ENCODE measurements around the gene ABCD3.

The ABCD3 gene

DNA sequence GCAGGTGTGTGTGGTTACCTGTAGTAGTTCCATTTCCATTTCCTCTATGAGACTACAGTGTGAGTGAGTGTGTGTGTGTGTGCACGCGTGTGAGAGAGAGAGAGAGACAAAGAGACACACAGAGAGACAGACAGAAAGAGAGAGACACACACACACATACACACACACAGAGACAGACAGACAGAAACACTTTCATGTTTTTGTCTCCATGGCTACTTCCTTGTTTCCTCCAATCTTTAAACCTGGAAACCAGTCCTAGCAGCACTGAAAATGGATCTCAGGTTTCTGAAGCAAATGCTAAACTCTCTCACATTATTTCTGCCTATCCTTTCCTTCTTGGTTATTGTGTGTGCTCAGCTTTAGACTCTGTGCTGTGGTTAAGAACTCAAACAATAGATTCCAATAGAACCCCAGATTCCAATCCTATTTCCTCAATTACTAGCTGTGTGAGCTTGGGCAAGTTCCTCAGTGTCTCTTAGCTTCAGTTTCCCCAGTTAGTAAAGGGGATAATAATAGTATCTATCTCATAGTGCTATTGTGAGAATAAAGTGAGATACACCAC lies 22.4 kb upstream of the ABCD3 start:
- Histone ChIP-seq H3K36me3 (ENCODE audit: control insufficient read depth, insufficient read depth, low read length) (no peaks in the 10 kb centered on the region), H3K27me3 (replicated peaks; ENCODE audit: control insufficient read depth, insufficient read depth, low read length) (no peaks in the 10 kb centered on the region; the same call in none of the 2 replicates), H3K4me3 (replicated peaks; ENCODE audit: low read depth, low read length) (no peak overlapping the region)
- TF ChIP-seq, protein P1, sequence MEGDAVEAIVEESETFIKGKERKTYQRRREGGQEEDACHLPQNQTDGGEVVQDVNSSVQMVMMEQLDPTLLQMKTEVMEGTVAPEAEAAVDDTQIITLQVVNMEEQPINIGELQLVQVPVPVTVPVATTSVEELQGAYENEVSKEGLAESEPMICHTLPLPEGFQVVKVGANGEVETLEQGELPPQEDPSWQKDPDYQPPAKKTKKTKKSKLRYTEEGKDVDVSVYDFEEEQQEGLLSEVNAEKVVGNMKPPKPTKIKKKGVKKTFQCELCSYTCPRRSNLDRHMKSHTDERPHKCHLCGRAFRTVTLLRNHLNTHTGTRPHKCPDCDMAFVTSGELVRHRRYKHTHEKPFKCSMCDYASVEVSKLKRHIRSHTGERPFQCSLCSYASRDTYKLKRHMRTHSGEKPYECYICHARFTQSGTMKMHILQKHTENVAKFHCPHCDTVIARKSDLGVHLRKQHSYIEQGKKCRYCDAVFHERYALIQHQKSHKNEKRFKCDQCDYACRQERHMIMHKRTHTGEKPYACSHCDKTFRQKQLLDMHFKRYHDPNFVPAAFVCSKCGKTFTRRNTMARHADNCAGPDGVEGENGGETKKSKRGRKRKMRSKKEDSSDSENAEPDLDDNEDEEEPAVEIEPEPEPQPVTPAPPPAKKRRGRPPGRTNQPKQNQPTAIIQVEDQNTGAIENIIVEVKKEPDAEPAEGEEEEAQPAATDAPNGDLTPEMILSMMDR (IDR thresholded peaks at IDR 0.05; ENCODE audit: insufficient read depth, low read length, poor library complexity, severe bottlenecking), result no peak
- DNase-seq (ENCODE audit: extremely low read depth, insufficient read length), result no peak

DNA sequence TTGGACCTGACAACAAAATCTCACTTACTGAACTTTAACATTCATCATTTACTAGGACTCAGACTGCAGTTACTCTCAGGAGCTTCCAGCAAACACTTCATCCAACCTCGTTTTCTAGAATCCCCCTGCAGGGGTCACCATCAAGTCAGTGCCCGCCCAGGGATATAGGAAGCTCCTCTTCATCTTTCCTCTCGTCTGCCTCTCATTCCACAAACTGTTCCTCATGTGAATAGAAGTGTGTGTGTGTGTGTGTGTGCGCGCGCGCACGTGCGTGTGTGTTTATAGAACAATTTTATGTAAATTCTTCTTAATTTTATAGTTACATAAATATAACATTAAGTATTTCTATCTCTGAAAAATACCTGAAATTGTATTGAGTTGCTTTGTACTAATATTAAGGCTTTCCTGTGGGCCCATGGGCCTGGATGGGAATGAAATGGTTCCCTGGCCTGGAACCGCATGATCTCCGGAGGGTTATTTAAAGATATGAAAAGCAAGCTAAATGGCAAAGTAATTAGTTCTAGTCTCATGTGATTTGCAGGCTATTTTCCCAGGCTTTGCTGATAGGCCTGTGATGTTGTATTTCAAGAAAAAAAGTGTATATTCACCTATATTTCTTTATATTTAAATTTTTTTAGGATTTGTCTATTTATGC lies 21.7 kb upstream of the ABCD3 start:
- no peak overlapping the region for H3K4me3 ChIP-seq (replicated peaks; ENCODE audit: low read depth, low read length)
- TF ChIP-seq, protein P1 (IDR thresholded peaks at IDR 0.05; ENCODE audit: insufficient read depth, low read length, poor library complexity, severe bottlenecking), result no peak
- no peak for DNase-seq (ENCODE audit: extremely low read depth, insufficient read length)
- no peaks in the 10 kb centered on the region for H3K36me3 ChIP-seq (ENCODE audit: control insufficient read depth, insufficient read depth, low read length)
- H3K27me3 ChIP-seq (replicated peaks; ENCODE audit: control insufficient read depth, insufficient read depth, low read length), result no peaks in the 10 kb centered on the region; the same call in none of the 2 replicates

DNA sequence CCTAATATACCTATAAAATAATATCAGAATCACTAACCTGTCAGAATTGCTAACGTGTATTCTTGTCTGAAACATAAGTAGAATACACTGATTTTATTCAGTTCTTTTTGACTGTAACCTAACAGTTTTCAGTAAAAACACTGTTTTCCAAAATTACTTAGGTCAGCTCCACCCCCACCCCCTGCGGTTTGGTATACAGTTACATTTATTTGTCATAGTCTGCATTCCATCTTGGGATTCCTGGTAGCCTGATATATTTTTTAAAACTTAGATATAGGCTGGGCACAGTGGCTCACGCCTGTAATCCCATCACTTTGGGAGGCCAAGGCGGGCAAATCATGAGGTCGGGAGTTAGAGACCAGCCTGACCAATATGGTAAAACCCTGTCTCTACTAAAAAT lies 19.8 kb upstream of the ABCD3 start:
- TF ChIP-seq, protein P1 (IDR thresholded peaks at IDR 0.05; ENCODE audit: insufficient read depth, low read length, poor library complexity, severe bottlenecking), result no peak
- H3K27me3 ChIP-seq (replicated peaks; ENCODE audit: control insufficient read depth, insufficient read depth, low read length), result no peaks in the 10 kb centered on the region; the same call in 1 of the 2 replicates
- no peak for DNase-seq (ENCODE audit: extremely low read depth, insufficient read length)
- no peak overlapping the region for H3K4me3 ChIP-seq (replicated peaks; ENCODE audit: low read depth, low read length)
- H3K36me3 ChIP-seq (ENCODE audit: control insufficient read depth, insufficient read depth, low read length), result no peaks in the 10 kb centered on the region

DNA sequence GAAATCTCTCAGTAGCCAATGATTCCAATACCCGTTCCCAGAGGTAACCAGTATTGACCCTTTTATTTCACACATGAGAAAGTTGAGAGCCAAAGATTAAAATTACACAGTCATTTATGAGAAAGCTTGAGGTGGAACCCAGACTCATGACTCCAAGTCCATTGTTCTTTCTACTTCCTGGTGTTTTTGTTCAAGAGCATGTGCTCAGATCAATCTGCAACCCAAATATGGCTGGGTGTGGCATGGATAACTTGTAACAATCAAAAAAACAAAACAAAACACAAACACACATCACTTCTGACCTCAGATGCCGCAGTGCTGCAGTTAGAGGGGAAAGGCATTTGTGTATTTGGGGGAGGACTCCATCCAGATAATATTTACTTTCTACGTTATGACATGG lies 18.7 kb upstream of the ABCD3 start:
- H3K4me3 ChIP-seq (replicated peaks; ENCODE audit: low read depth, low read length), result no peak overlapping the region
- TF ChIP-seq, protein P1 (IDR thresholded peaks at IDR 0.05; ENCODE audit: insufficient read depth, low read length, poor library complexity, severe bottlenecking), result no peak
- H3K27me3 ChIP-seq (replicated peaks; ENCODE audit: control insufficient read depth, insufficient read depth, low read length), result no peaks in the 10 kb centered on the region; the same call in 1 of the 2 replicates

DNA sequence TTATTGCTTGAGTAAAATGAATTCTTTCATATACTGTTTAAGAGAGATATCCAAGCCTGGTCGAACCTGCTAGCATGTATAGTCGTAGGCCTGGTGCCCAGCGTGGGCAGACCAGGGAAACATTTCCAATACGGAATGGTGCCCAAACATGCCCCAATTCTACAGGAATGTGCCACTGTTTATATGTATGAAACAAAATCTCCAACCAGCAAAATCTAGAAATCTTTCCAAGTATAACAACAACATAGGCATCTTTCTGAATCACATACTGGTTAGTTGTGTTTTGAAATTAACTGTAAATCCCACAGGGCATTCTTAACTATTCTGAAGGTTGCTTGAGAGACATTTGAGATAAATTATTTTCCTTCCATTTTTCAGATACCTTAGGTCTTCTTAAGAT lies 17.0 kb upstream of the ABCD3 start:
- Histone ChIP-seq H3K27me3 (replicated peaks; ENCODE audit: control insufficient read depth, insufficient read depth, low read length) (no peaks in the 10 kb centered on the region), H3K4me3 (replicated peaks; ENCODE audit: low read depth, low read length) (no peak overlapping the region), H3K36me3 (ENCODE audit: control insufficient read depth, insufficient read depth, low read length) (no peaks in the 10 kb centered on the region)
- DNase-seq (ENCODE audit: extremely low read depth, insufficient read length), result no peak
- TF ChIP-seq, protein P1 (IDR thresholded peaks at IDR 0.05; ENCODE audit: insufficient read depth, low read length, poor library complexity, severe bottlenecking), result no peak

More for the DNA sequence above, 18.7 kb upstream of the ABCD3 start:
- H3K36me3 ChIP-seq (ENCODE audit: control insufficient read depth, insufficient read depth, low read length), result no peaks in the 10 kb centered on the region
- no peak for DNase-seq (ENCODE audit: extremely low read depth, insufficient read length)
